ENCODE results near the gene ZNF407.

The ZNF407 gene

DNA sequence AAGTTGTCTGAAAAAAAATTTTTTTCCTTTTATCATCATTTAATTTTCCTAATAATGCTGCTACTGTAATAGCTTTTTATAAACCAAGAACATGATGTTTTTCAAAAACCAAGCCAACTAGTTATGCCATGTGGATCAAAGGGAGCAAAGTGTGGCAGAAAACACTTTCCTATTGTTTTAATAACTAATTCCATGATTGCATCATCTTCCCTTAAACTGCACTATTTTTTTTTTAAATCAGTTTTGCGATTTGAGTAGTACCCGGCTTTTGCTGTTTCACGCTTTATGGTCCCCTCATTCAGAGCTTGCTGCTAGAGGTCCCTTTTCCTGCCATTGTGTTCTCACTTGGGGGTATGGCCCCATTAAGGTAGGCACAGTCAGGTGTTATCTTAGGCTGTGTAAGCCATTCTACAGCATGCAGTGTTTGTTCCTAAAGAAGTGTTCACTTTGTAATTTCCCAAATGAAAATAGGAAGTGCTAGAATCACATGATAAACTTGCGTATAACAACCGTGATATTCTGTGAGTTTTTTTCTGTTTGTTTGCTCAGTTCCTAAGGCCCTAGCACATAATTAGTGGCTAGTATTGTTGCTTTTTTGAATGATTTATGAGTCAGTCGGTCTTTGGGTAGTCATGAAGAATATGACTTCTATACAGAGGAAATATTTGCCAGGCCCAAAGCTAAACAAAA is 385.4 kb downstream of the ZNF407 start:
- peak; percentile 71 for DNase-seq

DNA sequence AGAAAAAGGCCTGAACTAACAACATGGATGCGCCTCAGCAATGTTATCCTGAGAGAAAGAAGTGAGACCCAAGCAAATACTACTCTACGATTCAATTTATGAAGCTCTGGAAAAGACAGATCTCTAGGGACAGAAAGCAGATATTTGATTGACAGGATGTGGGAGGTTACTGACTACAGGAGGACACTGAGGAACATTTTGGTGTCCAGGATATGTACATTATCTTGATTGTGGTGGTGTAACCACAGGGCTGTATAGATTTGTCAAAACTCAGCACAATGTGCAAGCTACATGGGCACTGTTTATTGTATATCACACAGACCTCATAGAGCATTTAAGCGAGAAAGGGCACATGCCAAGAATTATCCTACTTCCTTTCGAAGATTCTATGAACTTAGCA is 391.5 kb downstream of the ZNF407 start:
- DNase-seq, result no peak

DNA sequence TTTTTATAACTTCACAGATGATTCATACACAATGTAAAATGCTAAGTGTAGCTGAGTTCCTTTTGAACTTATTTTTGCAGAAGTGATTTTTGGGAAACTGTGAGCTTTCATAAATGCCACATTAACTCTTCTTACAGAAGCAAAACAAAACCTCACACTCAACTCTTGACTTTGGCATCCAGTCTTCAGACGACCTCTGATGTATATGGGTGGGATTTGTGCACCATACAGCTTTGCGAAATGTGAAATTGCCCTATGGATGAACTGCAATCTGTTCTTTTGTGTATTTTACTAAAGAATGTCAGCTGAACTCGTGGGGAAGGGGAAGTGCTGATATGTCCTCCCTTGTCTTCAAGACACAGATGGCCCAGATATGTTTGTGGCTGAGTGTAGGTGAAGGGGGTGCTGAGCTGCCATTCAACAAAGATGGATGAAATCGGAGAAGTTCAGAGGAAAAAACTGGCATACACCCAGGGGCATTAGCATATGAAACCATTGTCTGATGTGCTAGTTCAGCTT is 393.0 kb downstream of the ZNF407 start:
- DNase-seq, result peak; percentile 35

DNA sequence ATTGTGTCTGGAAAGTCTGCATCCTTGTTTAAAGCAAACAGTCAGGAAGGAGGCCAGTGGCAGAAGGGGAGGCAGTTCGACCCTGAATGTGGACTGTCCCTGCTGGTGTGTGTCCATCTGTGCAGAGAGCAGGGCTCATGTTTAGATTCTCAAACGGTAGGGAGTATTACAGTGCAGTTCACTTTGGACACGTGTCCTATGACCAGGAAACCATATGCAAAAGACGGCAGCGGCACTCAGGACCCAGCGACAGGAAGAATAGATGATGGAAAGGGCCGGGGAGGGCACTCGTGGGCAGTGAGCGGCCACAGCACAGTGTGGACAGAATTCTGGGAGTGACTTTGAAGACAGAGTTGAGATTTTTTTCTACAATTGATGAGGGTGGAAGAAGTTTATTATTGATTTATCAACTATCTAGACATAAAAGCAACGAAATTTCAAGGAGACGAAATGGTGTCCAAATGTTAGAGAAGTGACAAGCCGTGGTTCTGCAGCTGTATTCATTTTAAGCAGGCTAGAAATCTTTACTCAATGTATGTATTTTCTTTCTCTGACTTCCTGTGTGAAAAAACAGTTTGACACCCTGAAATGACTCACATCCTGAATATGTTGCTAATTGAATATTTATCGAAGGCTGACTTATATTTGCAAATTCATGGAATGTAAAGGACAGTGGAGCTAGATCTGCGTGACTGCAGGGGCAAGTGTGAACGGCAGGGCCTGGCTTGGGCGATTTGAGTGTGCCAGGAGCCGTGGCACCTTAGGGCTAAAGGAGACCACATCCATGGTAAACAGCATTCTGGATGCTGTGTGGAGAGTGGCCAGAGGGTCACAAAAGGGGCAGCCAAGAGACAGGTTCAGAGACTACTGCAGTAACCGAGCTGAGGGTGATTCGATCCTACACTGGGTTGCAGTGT is 397.1 kb downstream of the ZNF407 start:
- DNase-seq, result no peak

DNA sequence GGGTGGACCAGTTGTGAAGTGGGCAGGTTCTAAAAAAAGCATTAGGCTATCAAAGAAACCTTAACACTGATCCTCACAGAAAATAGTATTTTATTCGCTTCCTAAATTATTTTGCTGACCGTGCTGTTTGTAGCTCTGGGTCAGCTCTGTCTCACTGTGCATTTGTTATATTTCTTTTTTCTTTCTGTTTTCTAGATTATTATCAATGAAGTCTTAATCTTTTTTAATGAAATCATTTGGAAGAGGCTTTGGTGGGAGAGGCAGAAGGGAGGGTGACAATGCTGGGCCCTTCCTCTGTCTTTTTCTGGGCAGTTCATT is 397.7 kb downstream of the ZNF407 start:
- DNase-seq, result no peak

DNA sequence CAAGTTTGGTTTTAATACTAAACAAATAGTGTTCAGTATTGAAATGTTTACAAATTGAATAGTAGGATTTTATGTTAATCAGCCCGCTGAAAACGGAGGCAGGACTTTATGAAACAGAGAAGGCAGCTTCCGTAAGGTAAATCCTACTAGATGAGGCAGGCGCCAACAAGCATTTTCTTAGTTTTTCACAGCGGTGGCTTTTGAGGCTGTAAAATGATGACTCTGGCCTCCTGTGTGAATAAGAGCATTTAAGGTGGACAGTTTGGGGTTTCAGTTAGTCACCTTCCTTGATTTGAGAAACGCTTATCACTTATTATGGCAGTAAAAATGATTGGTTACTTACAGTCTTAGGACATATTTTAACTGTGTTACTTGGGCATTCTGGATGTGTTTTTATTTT is 398.4 kb downstream of the ZNF407 start:
- no peak for DNase-seq

DNA sequence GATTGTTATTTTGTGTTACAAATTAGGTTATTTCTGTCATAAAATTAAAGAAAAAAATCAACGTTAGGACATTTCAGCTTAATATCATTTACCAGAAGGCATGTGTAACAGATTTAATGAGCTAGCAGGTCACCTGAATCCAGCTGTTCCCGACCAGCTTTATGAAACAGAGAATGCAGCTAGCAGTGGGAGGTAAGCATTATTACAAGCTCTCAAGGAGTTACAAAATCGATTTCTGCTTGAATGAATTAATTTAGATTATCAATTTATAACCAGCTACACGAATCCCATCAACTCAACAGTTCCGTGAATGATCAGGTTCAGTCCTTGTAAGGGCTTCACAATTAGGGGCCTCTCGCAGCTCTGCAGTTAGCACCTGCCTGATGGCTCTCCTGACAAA is 399.3 kb downstream of the ZNF407 start:
- no peak for DNase-seq

DNA sequence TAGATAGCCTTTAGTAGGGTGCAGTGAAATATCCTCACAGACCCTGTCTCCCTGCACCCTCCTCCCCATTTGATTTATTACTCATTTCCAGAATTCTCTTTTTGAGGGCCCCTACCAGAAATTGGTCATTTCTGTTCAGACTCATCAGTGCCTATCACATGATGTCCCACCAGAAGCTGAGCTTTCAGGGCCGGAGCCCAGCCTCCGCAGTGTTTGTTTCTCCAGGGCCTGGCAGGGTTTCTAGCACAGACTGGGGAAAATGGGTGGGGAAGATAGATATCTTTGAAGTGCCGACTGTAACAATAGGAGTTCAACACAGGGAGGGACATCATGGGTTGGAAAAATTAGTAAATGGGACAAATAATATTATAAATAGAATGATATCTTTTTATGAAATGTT is 403.2 kb downstream of the ZNF407 start:
- DNase-seq, result no peak

DNA sequence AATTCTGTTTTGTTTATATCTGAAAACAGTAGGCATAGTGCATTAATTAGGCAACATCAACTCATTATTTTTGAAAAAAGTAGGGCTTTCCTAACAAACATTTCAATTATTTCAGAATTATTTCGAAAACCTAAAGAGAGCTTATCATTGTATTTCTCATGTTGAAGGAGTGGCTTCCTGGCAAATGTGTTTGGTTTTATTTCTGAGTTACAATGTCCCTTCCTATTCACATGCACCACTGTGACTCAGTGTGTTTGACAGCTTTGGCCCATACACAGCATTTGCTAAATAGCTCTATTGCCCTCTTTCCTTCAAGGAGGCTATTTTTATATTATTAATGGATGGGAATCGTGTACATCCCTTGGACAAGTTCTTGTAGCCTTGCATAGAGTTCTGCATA is 405.4 kb downstream of the ZNF407 start:
- DNase-seq, result no peak

DNA sequence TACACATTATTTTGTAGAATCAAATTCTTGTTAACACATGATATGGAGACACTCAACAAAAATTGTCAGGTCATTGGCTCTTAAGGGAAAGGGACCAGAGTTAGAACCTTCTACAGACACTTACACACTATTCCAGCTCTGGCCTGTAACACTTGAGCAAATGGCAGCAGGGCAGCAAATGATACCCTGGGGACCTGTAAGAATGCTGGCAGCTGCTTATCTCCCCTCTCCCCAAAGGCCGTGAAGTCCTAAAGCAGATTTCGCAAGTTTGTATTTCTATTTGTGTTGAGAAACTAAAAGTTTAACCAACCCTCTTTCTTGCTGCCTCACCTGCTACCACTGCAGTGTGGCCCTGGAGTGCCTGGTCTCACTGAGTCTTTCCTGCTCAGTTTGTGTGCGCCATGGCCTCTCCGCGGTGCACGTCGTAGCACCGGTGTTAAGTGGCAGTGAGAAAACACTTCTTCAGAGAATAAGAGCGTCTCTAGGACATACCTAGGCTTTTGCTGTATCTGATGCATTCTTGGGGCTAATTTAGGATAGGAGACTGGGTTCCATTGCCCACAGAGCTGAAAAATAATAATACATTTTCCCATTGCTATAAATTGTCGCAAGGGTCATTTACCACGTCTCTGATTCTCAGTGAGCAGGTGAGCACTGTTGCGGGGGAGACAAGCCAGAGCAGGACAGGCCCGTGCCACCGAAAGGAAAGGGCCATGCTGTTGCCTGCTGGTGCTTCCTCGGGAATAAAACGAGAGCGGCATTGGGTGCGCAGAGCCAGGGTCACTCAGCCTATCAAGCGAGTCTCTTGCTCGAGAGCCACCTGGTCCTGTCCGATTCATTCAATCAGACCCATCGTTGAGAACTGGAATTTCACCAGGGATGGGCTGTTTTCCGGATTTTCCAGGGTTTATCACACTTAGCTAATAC is 406.4 kb downstream of the ZNF407 start:
- no peak for DNase-seq

DNA sequence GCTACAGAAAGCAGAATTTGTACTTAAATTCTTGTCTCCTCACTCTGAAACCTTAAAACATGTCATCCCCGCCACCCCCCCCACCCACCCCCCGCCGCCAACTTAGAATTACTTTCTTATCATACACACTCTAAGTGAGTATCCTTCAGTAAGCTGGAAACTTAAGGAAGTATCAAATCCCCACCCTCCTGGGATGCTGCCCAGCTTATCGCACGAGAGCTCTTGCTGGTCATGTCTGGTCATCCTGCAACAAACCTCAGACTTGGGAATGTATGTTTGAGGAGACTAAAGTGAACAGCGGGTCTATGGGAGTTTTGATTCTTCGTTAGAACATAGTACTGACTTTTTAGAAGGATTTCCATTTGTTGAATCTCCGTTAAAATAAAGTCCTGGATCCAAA is 408.0 kb downstream of the ZNF407 start:
- DNase-seq, result no peak

DNA sequence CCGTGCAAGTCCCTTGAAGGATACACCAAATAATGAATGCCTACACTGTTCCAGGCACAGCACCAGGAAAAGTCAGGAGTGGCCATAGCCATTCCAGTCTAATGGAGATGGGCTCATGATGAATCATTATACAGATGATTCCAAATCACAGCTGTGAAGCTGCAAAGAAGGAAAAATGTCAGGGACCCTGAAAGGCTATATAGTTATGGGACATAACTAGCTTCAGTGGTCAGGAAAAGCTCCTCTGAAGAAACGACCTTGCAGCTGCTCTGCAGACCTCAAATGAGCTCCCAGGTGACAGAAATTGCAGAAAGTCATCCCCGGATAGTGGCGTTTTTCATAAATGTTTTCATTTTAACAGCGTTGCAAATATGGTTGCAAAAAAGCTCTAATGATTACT is 410.5 kb downstream of the ZNF407 start:
- no peak for DNase-seq

DNA sequence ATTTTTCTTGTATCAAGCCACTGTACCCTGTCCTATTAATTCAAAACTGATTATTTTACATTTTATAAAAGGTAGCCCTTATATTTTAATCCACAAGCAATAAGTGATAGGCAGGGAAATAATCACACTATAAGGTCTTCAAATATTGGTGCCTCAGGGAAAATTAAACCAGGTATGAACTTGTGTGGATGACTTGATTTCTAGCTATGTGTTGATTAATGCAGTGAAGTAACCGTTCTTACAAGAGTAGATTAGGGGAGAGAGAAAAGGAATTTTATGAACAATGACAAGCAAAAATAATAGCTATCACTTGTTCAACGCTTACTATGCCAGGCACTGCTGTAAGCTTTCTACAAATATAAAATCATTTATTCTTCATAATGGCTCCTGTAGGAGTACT is 411.6 kb downstream of the ZNF407 start:
- DNase-seq, result no peak

DNA sequence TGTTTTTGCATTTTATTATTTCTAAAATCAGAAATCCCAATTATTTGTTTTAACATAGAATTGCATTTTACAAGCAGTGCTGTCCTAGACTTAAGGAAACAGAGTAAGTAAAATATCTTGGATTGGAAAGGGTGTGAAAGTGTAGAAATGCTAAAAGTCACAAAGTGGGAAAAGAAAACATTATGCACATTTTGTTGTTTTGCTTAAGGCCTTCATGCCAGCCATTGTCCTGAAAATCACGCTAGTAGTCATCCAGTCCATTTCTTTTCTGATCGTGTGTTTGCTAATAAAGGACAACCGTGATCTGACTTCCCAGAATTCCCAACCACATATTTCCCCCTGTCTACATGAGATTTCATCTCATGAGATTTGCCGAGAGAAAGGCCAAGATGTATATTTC is 412.2 kb downstream of the ZNF407 start:
- DNase-seq, result no peak

DNA sequence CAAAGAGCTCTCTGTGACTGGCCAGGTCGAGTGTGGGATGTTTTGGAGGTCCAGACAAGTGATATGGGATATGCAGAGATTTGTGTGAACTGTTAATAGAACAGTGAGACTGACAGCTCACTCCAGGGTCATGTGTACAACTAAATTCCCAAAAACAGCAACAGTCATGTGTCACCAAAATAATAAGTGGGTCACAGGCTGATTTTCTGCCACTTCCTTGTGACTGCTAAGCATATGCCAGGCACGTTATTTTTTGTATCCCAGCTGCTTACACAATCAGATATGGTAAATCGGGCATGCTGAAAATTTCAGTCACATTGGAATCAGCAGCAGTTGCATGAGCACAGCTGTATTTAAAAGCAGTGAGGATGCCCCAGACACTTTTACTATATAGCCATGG is 412.6 kb downstream of the ZNF407 start:
- DNase-seq, result no peak

DNA sequence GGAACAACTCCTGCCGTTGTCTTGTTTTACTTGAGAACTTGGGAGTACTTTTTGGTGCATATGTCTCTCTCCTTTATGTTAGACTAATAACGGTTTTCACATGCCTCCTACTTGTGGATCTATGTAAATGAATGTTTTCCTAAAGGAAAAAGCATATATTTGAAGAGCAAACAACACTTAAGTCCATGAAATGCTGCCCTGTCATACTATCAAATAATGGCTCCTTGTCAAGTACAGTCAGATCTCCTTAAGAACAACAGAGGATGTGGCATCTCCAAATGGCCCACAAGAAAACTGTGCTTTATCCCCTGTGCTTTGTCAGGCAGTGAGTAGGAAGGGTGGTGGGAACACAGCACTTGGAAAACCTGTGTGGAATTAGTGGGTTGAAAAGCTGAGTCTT is 413.0 kb downstream of the ZNF407 start:
- no peak for DNase-seq

DNA sequence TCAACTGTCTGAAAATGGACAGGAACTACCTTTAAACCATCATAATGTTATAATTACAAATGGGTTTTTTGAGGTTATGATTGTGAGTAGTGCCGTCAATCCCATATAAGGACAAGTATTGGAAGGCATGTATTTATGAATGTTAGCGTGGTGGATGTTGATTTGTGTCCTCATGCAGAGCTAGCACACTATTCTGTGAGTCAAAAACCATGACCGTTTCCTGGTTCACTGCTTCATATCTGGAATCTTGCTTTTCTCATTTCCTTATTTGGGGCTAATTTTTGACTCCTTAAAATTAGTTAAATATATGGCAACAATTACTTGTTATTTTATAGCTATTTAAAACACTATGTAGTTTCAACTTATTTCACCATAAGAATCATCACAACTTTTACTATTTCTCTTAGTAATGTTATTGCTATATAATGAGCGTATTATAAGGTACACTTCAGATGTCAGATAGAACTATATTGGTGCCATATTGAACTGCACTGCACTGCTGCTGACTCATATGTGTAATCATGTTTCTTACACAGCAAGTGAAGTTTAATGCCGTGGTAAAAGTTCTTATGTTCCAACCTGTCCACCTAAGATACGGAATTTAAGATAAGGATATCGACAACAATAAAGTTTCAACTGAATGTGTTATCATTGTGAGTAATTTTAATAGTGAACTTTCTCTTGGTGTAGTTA is 418.5 kb downstream of the ZNF407 start:
- no peak for DNase-seq

DNA sequence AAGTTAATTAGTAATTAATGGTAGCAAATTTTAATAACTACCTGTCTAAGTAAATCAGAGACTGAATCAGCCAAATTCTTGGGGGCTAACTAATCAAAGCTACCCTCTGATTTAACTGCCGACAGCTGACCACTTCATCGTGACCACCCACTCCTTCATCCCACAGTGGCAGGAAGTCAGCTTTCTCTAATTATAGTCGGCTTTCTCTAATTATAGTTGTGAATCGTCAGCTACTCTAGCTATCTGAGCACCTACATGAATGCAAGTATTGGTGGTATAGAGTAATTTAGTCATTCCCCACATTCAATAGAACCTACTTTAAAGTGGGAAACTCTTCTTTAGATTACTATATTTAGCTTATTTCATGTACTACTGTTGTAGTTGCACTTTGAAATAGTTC is 425.8 kb downstream of the ZNF407 start:
- no peak for DNase-seq

DNA sequence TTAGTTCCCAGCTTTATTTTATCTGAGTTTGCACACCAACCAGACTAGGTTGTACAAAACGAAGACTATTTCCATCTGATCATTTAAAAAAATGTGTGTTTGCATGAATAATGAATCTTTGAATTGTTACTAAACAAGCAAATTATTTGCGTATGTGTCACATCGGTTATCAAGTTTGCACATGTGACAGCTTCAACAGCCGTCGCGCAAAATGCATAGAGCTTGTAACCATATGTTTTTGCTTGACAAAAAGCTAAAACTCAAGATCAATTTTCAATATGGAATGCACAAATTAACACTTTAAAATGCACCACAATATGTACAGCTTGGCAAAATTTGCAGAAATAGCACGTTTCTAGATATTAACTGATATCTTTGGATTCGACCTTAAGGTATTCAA is 427.2 kb downstream of the ZNF407 start:
- DNase-seq, result no peak

DNA sequence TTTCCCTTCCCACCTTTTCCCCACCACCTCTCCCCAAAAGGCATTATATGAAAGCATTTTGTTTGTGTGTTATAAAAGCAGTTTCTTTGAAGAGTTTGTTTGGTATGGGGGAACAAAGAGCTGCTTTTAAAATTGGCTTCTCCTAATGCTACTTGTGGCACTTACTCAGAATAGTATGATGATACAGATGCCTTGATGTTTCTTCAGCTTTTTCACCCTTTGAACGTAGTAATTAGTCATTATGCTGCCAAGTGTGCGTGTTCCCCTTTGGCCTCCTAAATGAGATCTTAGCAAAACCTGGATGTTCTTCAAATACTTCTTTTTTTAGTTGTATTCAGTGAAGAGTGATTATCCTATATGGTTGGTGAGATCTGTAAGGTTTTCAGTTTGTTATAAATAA is 427.9 kb downstream of the ZNF407 start:
- no peak for DNase-seq

DNA sequence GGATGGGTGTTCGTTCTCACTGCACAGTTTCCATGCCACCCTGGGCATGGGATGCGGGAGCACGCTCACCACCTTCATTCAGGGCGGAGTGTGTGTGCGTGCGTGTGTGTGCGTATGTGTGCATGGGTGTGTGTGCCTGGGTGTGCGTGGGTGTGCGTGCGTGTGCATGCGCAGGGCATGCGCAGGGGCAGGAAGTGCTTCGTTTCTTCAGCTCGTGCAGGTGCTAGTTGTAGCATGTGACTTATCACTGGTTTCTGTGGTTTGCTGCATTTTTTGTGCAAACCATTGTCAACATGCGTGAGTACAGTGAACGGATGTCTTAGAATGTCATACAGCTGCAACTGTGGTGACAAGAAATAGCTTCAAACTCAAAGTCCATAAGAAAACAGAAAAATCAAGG is 431.8 kb downstream of the ZNF407 start:
- DNase-seq, result no peak

DNA sequence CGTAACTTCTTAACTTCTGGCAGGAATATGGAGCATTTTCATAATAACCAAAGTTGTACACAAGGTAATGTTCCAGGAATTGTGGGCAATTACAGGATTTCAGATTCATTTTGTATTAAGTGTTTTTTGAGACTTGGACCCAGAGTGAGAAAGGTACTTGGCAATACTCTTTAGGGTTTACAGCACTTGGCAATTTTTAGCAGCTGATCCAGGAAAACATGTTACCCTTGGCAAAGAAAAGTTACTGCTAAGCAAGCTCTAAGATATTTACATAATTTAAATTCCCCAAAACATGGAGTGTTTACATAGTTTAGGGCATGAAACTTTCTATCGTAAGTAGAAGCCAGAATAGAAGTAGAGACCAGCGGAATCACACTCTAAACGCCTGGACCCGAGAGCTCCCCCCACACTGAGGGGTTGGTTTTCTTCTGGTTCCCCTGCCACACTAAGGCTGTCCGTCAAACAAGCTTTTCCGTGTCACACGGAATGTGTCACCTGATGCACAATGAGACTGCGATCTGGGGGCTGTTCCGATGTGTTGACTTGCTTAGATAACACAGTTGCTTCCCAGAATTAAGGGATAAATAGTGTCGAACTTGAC is 434.1 kb downstream of the ZNF407 start:
- no peak for DNase-seq

Data from NCI-H1105 (cell line).